Embryonic facial prominence (tissue), 1 donor: ENCODE measurements around the gene DGCR8.

Experiments used
- DNase-seq: peaks from one replicate; pipeline ENCODE4 v3.0.0-alpha.2; 2016; ENCODE audit errors: extremely low spot score

The DGCR8 gene

GRCh38 chr22:20124083-20124787 is 44.2 kb downstream of the DGCR8 start:
- no peak for DNase-seq

- DNase-seq: no peak
Measured at GRCh38 chr22:20125201-20126174, 45.4 kb downstream of the DGCR8 start.

- DNase-seq: no peak
Measured at GRCh38 chr22:20126284-20127029, 46.4 kb downstream of the DGCR8 start.

- DNase-seq: no peak
Measured at GRCh38 chr22:20127318-20127868, 47.4 kb downstream of the DGCR8 start.

- DNase-seq: no peak
Measured at GRCh38 chr22:20127869-20128618, 48.0 kb downstream of the DGCR8 start.

- DNase-seq: no peak
Measured at GRCh38 chr22:20128619-20128901, 48.5 kb downstream of the DGCR8 start.

- no peak for DNase-seq
Measured at GRCh38 chr22:20128902-20129746, 49.1 kb downstream of the DGCR8 start.

GRCh38 chr22:20129747-20130014 is 49.6 kb downstream of the DGCR8 start:
- no peak for DNase-seq

GRCh38 chr22:20130319-20130718 is 50.3 kb downstream of the DGCR8 start:
- DNase-seq: no peak

- DNase-seq: no peak
Measured at GRCh38 chr22:20130731-20131596, 50.9 kb downstream of the DGCR8 start.

GRCh38 chr22:20131597-20131858 is 51.5 kb downstream of the DGCR8 start, which contains the start of gene ZDHHC8:
Gene ZDHHC8, plus strand, starts transcription at chr22:20131804. Its CDS starts 144 bp downstream, at chr22:20131948.
- no peak for DNase-seq

GRCh38 chr22:20131859-20132685 is 52.0 kb downstream of the DGCR8 start:
- no peak for DNase-seq

GRCh38 chr22:20132686-20133246 is 52.7 kb downstream of the DGCR8 start:
- no peak for DNase-seq

- no peak for DNase-seq
Measured at GRCh38 chr22:20133930-20134549, 54.0 kb downstream of the DGCR8 start.

GRCh38 chr22:20135265-20135664 is 55.2 kb downstream of the DGCR8 start:
- DNase-seq: no peak

- DNase-seq: no peak
Measured at GRCh38 chr22:20135806-20136602, 56.0 kb downstream of the DGCR8 start.

GRCh38 chr22:20136603-20136873 is 56.5 kb downstream of the DGCR8 start:
- DNase-seq: no peak

GRCh38 chr22:20137113-20137512 is 57.1 kb downstream of the DGCR8 start:
- no peak for DNase-seq
